Kidney glomerular epithelial cell (primary cell): Measurements from ENCODE around the gene SPOPL.
"Not testable (repeated sequence)": the region's sequence is repeated elsewhere in the genome, so short reads cannot be mapped to it uniquely, and the experiment has no call there.

Source experiments
- DNase-seq: peaks from one replicate; lab custom pipeline; 2025; lab: John Stamatoyannopoulos, UW

SPOPL gene

DNA sequence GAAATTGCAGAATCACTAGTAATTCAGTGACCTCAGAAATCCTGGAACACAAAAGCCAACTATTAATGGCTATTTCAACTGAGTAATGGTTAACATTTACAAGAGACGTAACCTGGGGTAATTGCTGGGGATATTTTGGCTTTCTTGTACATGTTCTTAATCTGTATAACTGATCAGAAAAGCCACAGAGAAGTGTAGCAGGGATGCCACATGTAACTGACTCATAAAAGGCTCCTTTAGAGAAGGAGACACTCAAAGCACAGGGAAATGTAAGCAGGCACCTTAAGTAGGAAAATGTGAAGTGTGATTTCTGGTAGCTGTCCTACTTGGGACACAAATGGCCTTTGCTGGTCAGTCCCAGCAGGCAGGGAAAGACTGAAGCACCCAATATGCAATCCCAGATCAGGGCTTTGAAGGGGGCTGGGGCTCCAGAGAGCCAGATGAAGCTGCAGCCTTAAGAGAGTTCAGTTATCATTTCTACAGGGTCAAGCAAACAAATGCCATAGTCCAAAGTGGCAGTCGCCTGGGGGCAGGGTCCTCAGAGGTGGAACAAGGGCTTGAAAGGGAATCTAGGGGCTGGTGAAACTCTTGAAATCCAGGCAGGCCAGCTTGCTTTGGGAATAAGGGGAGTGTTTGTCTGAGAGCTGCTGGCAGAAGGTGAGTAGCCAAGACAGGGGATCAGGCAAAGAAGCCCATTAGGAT lies 7.2 kb upstream of the SPOPL start:
- no peak for DNase-seq

DNA sequence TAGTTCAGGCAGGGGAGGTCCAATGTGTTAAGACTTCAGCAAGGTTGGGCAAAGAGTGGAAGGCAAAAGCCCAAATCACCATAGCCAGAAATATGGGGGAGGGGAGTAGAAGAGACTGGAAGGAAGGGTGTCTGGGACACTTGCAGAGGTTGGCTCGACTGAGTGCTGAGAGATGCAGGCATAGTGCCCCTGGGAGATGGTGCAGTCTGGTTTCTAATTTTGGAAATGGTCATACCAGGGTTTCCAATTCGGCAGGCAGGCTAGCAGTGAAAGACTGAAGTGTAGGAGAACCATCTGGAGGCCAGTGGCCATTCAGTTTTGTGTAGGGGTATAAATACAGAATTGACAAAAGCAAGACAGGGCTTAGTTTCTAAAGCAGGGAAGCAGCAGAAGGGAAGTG lies 6.2 kb upstream of the SPOPL start:
- DNase-seq, result no peak

DNA sequence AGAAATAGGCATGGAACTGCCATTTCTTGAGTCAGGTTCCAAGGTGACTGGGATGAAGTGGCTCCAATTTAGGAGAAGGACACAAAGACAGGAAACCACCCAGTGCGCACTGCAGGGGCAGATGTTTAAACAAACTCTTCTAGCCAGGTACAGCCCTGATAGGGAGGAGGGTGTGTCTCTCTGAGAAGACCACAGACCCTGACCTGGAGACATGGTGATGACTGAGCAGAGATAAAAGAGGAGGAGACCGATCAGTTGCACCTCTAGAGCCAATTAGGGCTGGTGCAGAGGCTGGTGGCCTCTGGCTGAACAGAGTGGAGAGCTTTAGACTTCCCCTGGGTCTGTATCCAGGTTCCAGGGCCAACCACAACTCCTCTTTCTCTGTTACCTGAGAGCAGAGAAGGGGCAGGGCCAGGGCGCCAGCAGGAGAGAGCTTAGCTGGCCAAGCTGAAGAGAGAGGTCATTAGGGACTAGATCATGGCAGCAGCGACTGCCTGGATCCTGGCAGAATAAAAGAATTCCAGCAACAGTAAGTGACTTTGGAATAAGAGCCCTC lies 5.4 kb upstream of the SPOPL start:
- no peak for DNase-seq

DNA sequence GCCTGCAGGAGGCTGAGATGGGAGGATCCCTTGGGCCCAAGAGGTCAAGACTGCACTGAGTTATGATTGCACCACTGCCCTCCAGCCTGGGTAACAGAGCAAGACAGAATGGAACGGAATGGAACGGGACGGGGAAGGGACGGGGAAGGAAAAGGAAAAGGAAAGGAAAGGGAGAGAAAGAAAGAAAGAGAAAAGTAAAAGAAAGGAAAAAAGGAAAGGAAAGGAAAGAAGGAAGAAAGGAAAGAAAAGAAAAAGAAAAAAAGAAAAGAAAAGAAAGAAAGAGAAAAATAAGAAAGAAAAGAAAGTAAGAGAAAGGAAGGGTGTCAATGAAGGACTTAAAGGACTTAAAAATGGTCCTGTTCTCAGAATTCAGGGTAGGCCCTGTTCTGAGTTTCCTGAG lies 4.3 kb upstream of the SPOPL start:
- DNase-seq, result no peak

DNA sequence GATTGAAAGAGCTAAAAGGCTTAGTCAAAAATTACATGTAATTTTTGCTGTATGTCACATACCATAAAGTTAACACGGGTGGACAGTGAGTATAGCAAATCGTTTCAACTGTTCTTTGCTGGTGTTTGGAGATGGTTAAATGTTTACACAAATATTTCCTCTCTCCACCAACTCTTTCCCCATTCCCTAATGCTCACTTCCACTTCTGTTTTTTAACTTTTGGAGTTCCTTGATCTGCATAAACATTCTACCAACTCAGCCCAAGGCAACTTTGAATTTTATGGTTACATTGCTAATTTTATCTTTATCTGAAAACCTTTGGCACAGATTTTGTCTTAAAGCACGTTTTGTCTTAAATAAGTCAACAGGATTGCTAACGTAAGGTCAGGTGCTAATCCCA lies 1.9 kb upstream of the SPOPL start:
- DNase-seq, result no peak

DNA sequence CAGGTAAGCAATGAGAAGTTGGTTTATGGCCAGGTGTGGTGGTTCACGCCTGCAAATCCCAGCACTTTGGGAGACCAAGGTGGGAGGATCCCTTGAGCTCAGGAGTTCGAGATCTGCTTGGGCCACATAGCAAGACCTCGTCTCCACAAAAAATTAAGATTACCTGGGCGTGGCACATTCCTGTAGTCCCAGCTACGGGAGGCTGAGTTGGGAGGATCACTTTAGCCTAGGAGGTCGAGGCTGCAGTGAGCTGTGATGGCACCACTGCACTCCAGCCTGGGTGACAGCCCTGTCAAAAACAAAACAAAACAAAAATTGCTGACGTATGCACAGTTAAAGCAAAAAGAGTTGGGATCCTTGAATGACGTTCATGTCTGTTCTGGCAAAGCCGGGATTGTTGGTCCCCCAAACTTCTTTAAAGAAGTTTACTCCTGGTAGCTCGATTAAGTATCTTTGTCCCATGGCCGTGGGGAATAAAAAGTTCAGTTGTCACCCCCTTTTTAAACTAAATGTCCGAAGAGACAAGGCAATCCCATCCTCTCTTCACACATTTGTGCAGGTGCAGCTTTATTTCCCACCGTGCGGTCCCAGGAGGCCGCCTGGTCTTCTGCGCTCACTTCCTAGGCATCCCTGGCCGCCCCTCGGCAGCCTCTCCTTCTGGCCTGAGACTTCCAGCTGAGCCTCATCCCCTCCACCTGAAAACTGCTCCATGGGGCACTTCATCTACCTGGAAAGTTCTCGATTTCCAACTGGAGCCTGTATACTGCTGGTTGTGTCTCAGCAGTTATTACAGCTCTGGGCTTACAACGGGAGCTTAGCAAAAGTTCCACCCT lies 762 bp upstream of the SPOPL start:
- no peak for DNase-seq

DNA sequence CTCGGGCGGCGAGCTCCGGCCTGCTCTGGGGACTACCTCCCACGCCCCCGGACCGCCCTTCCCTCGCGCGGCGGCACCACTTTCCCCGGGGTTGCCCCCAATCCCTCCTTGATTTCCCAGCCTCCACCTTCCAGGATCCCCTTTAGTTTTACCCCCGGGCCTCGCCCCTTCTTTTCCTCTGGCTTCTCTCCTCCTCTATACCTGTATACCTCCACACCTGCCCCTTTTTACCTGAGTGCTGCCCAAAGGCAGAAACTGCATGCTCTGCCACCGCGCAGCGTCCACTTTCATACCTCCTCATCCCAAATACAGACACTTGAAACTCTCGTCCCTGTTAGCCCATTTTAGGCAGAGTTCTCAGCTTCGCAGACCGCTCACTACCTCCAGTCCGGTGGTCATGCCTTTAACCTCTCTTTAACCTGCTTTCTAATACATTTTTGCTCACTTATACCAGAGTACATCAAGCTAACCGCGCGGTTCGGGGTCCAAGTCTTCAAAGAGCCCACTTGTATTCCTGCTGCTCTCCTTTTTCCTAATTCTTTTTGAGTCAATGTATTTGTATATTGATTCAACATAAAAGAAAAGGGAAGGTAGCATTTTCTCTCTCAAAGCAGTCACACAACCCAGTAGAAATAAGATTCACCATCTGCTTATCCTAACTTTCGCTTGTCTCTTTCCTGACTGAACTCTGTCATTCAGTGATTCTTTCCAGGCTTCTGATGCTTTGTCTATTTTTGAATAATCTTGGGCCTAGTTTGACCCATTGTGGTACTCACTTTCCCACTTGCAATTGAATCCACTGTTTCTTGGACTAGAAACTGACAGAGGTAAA lies 901 bp downstream of the SPOPL start:
- DNase-seq, result no peak

DNA sequence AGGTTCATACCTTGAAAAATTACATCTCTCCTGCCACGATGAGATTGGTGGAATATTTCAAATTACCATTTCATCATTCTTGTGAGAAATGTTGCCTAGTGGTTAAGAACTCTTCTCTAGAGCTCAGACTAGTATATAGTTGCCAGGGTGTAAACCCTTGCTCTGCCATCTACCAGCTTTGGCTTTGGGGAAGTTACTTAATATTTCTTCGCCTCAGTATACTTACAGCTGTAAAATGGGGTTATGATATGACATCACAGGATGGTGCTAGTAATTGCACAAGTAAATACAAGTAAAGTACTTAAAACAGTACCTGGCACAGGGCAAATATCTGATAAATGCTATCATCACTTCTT lies 1.5 kb downstream of the SPOPL start:
- peak; percentile 12 for DNase-seq

DNA sequence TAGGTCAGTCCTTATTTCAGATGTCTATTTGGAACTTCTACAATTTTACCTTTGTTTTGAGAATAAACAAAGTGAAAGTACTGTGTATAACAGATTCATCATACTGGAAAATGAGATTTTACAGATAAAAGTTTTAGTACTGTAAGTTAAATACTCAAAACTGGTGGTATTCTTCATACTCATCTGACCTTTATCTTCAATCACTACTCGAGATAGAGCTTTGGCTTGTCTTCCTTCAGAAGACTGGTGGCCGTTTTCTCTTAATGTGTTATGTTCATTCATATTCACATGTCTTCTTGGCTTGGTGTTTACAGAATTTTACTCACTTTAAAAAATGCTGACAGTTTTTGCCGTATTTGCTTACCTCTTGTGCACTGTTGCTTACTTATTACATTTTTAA lies 2.1 kb downstream of the SPOPL start:
- DNase-seq, result no peak

DNA sequence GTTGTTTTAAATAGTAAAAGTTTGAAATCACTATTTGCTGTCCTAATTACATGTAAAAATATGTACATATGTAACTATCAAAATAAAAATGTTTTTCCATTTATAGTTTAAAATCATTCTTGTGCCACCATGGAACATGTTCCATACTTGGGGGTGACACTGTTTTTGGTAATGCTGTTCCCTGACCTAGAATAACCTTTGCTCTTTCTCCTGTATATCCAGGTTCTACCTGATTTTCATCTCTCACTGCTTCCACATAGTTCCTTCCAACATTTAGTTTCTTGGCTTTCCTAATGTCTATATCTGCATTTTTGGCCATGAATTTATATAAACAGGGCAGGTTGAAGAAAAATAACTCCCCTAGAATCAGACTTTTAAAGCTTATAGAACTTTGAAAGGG lies 2.5 kb downstream of the SPOPL start:
- DNase-seq, result no peak

DNA sequence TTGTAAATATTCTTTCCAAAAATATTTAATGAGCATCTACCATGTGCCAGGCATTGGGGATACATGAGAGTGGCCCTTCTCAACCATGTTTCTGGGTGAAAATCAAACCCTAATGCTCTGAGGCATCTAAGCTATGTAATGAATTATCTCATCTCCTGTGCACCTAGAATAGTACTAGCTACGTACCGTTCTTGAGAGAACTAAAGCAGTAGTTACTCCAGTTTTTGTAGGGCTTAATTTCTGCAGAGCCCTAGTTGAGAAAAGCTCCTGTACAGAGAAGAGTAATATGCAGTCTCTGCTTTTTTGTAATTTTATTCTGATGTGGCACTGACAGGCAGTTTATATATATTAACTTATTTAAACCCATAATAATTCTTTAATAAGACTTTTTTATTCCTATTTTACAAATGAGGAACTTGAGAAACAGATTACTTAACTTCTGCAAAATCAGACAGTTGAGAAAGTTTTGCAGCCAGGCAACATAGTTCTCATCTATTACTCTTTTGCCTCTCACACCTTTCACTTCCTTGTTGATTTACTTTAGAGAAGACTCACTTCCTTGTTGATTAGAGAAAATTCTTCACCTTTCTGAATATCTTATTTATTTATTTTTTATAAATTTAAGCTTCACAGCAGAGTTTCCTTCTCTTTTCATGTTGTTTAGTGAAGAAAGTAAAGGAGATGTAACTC lies 3.1 kb downstream of the SPOPL start:
- no peak for DNase-seq

DNA sequence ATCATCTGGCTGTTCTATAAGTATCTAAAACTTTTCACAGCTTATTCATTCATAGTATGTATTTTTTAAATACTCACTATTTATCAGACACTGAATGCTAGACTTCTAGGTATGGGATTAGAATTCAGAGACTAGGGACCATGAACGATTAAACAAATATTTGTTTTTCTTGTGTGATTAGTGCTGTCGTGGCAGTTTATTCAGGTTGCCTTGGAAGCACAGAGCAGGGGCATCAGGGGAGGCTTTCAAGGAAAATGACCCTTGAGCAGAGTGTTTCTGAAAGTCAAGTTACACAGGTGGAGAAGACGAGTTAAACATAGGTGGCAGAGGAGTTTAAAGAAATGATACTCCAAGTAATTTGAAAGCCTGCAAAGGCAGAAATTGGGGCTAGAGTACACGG lies 5.7 kb downstream of the SPOPL start:
- no peak for DNase-seq

DNA sequence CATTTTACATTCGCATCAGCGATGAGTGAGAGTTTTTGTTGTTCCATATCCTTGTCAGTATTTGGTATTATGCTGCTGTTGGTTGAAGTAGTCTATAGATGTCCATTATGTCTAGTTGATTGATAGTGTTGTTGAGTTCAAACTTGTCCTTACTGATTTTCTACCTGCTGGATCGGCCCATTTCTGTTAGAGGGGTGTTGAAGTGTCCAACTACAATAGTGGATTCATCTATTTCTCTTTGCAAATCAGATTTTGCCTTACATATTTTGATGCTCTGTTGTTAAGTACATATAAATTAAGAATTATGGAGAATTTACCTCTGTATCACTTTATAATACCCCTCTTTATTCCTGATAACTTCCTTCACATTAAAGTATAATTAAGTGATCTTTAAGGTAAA lies 8.7 kb downstream of the SPOPL start:
- no peak for DNase-seq

DNA sequence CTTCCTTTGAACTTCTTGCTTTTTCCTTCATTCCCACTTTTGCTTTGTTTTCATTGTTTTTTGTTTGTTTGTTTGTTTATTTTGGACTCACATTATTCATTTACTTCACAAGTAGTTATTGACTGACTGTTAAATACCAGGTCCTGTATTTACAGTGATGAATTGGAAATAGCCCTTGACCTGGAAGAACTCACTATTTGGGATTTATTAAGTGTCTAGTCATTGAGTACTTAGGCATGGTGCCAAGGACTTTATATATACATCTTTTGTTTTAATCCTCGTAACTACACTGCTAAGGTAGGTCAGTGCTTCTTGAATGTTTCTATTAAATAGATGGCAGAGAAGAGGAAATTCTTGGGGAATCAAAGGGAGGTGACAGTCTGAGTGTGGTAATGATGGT lies 11.1 kb downstream of the SPOPL start:
- DNase-seq, result no peak

DNA sequence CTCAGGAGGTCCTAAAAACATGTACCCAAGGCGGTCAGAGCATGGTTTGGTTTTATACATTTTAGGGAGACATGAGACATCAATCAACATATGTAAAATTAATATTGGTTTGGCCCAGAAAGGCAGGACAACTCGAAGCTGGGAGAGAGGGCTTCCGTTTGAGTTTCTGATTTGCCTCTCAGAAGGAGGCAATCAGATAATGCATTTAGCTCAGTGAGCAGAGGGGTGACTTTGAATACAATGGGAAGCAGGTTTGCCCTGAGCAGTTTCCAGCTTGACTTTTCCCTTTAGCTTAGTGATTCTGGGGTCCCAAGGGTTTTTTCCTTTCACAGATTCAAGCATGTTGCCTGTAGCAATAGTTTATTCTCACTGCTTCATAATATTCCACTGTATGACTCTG lies 12.6 kb downstream of the SPOPL start:
- no peak for DNase-seq

DNA sequence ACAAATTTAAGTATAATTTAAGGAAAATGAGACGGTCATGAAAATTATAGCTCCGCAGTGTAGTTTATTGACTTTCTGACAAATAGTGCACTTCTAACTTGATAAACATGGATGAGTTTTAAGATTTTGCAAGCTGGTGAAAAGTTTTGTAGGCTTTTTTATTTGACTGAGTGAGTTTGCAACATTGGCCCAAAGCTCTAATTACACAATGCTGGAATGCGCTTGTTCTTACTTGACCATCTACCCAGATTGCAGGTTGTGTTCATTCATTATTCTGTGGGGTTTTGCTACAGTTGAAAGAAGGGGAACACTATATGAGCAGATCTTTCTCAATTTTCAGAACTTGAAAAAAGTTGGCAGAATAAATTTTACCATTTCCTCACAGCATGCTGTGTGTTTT lies 13.5 kb downstream of the SPOPL start:
- DNase-seq, result no peak

DNA sequence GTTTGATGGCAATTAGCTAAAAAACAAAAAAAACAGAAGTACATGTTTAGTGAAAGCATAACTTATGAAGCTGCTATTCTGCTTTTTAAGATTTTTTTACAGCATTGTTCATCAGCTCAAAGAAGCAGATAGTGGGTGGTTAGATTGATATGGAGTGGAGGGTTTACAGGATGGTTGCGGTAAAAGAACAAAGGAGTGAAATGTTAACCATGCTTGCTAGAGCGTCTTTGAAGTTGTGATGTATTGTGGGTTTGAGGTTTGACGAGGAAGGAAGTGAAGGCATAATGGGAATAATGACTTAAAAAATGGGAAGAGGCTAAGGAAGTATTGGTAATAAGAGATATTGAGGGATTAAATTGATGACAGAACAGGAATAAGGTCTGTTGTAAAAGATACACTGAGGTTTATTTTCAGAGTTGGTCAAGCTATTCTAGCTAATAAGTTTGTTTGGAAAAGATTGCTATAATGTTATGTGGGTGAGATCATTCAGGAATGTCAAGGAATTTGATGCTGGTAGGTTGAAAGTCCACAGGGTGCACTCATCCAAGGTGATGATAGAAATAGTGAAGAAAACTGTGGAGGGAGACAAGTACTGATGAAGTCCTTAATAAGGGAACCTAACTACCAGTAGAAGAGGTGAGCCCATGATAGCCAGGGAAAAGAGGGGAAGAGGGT lies 14.6 kb downstream of the SPOPL start:
- peak; percentile 85 for DNase-seq

DNA sequence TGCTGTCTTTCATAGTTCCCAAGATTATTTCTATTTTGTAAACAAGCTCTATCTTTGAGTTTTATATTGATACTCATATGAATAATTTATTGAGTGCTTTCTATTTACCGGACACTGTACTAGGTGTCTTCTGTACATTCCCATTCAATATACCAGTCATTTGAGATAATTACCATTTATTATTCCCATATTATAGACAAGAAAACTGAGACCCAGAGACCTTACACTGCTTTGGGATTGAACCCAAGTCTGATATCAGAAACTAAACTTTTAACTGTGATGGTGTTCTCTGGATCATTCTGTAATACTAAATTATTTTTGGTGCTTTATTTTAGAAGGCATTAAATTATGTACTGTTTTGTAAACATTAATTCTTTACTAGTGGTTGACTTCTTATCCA lies 17.3 kb downstream of the SPOPL start:
- DNase-seq, result no peak

DNA sequence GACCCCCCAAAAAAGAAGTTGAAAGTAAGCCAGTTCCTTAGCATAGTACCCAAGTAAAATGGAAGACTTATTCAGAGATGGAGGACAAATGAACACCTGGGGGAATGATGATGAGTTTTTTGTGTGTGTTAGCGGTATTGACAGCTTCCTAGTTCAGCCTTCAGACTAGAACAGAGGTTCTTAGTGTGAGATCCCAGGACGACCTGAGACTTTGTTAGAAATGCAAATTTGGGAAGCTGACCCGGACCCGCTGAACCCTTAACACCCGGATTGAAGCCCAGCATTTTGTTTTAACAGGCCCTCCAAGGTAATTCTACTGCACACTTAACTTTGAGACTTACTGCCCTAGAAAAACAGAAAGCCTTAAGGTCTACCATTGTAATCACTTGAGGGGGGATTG lies 20.3 kb downstream of the SPOPL start:
- no peak for DNase-seq

DNA sequence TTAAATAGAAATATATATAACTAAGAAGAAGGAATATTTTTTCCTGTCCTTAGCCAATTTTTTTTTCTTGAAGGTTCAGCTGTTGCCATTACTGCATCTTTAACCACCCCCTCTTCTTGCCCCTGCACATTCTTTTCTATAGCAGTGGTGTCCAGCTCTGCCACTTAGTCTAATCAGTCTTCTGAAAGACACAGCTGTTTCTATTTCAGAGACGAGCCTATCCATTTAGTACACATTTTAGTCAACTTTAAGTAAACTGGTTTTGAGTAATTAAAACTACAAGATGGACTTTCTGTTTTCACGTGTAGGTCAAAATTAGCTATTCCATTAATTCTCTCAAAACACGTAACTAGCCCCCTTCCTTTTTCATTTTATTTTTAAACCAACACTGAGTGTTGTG lies 21.0 kb downstream of the SPOPL start:
- no peak for DNase-seq

DNA sequence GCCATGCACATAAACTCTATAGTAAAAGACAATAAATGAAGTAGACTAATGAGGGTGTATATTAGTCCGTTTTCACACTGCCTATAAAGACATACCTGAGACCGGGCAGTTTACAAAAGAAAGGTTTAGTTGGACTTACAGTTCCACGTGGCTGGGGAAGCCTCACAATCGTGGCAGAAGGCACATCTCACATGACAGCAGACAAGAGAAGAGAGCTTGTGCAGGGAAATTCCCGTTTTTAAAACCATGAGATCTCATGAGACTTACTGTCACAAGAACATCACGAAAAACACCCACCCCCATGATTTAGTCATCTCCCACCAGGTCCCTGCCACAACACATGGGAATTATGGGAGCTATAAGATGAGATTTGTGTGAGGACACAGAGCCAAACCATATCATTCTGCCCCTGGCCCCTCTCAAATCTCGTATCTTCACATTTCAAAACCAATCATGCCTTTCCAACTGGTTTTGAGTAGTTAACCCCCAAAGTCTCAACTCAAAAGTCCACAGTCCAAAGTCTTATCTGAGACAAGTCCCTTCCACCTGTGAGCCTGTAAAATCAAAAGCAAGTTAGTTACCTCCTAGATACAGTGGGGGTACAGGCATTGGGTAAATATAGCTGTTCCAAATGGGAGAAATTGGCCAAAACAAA lies 21.6 kb downstream of the SPOPL start:
- DNase-seq, result not testable (repeated sequence)
